H9 (cell line): Measurements from ENCODE around the gene NCOA1. TPM values are rescaled to one million over a fixed set of nuclear protein-coding genes. Genes with fewer than 3 reads are reported as not detected.

Experiments used
- DNase-seq: peaks from one replicate; pipeline ENCODE4 v3.0.0-alpha.2; 2017
- H2AFZ ChIP-seq: one replicate; pipeline ENCODE4 v1.6.1; 2013; ENCODE audit warnings: mild to moderate bottlenecking, low read length, control low read depth, moderate library complexity
- H2AK5ac ChIP-seq: 2 replicates; pipeline ENCODE4 v1.6.1; 2013; ENCODE audit warnings: low read length, control low read depth, mixed read lengths; ENCODE audit not compliant: insufficient read length
- H2BK120ac ChIP-seq: one replicate; pipeline ENCODE4 v1.6.1; 2013; ENCODE audit warnings: low read depth, mild to moderate bottlenecking, low read length, control low read depth, inconsistent platforms; ENCODE audit not compliant: poor library complexity, severe bottlenecking
- H2BK12ac ChIP-seq: 2 replicates; pipeline ENCODE4 v1.6.1; 2013; ENCODE audit warnings: low read length, control low read depth, mixed read lengths, low read depth; ENCODE audit not compliant: insufficient read length
- H2BK15ac ChIP-seq: 2 replicates; pipeline ENCODE4 v1.6.1; 2013; ENCODE audit warnings: low read depth, low read length, control low read depth
- H2BK20ac ChIP-seq: one replicate; pipeline ENCODE4 v1.6.1; 2013; ENCODE audit warnings: low read depth, mild to moderate bottlenecking, low read length, control low read depth, inconsistent platforms; ENCODE audit not compliant: poor library complexity, severe bottlenecking
- H2BK5ac ChIP-seq: 2 replicates; pipeline ENCODE4 v1.6.1; 2013; ENCODE audit warnings: low read length, control low read depth, mixed read lengths; ENCODE audit not compliant: insufficient read length
- H3K14ac ChIP-seq: 2 replicates; pipeline ENCODE4 v1.6.1; 2013; ENCODE audit warnings: low read length, control low read depth; ENCODE audit not compliant: insufficient read depth
- H3K18ac ChIP-seq: 2 replicates; pipeline ENCODE4 v1.6.1; 2013; ENCODE audit warnings: low read depth, mild to moderate bottlenecking, mixed read lengths, low read length, control low read depth; ENCODE audit not compliant: insufficient read length
- H3K23ac ChIP-seq: 2 replicates; pipeline ENCODE4 v1.6.1; 2013; ENCODE audit warnings: low read length, control low read depth, mixed read lengths, low read depth; ENCODE audit not compliant: insufficient read length
- H3K23me2 ChIP-seq: 2 replicates; pipeline ENCODE4 v1.6.1; 2013; ENCODE audit warnings: low read depth, mild to moderate bottlenecking, mixed read lengths, low read length, control low read depth; ENCODE audit not compliant: insufficient read length, poor library complexity, severe bottlenecking
- H3K27ac ChIP-seq: 2 replicates; pipeline ENCODE4 v1.5.1; 2013; ENCODE audit warnings: low read length, control low read depth, mixed read lengths, low read depth; ENCODE audit not compliant: insufficient read length
- H3K27me3 ChIP-seq: 2 replicates; pipeline ENCODE4 v1.6.1; 2013; ENCODE audit warnings: low read length, control low read depth, inconsistent platforms; ENCODE audit not compliant: insufficient read depth
- H3K4ac ChIP-seq: 2 replicates; pipeline ENCODE4 v1.6.1; 2013; ENCODE audit warnings: low read depth, mild to moderate bottlenecking, control low read depth, inconsistent platforms, low read length, moderate library complexity
- H3K4me1 ChIP-seq: 2 replicates; pipeline ENCODE4 v1.6.1; 2013; ENCODE audit warnings: low read length, control low read depth, inconsistent platforms; ENCODE audit not compliant: insufficient read depth
- H3K4me2 ChIP-seq: 2 replicates; pipeline ENCODE4 v1.6.1; 2013; ENCODE audit warnings: low read length, control low read depth, mixed read lengths; ENCODE audit not compliant: insufficient read length, insufficient read depth
- H3K56ac ChIP-seq: 2 replicates; pipeline ENCODE4 v1.6.1; 2013; ENCODE audit warnings: low read depth, mild to moderate bottlenecking, mixed read lengths, low read length, control low read depth; ENCODE audit not compliant: insufficient read length
- H3K79me1 ChIP-seq: 2 replicates; pipeline ENCODE4 v1.6.1; 2013; ENCODE audit warnings: low read depth, mild to moderate bottlenecking, moderate library complexity, low read length, control low read depth, inconsistent platforms; ENCODE audit not compliant: insufficient read depth, poor library complexity, severe bottlenecking
- H3K79me2 ChIP-seq: 2 replicates; pipeline ENCODE4 v1.6.1; 2013; ENCODE audit warnings: low read length, control low read depth, inconsistent platforms; ENCODE audit not compliant: insufficient read depth
- H3K9ac ChIP-seq: 2 replicates; pipeline ENCODE4 v1.6.1; 2013; ENCODE audit warnings: low read length, control low read depth, mixed read lengths; ENCODE audit not compliant: insufficient read length; ENCODE audit errors: extremely low read depth
- H3K9me3 ChIP-seq: one replicate; pipeline ENCODE4 v1.6.1; 2013; ENCODE audit warnings: low read depth, low read length, inconsistent platforms; ENCODE audit not compliant: control insufficient read depth
- H3T11ph ChIP-seq: one replicate; pipeline ENCODE4 v1.6.1; 2013; ENCODE audit warnings: mild to moderate bottlenecking, low read length, control low read depth, inconsistent platforms
- H4K20me1 ChIP-seq: one replicate; pipeline ENCODE4 v1.6.1; 2013; ENCODE audit not compliant: control insufficient read depth, insufficient read length, insufficient read depth
- H4K5ac ChIP-seq: 2 replicates; pipeline ENCODE4 v1.6.1; 2013; ENCODE audit warnings: low read depth, mild to moderate bottlenecking, mixed read lengths, low read length, control low read depth; ENCODE audit not compliant: insufficient read length
- H4K8ac ChIP-seq: replicated peaks from 2 replicates; pipeline ENCODE4 v1.6.1; 2013; ENCODE audit warnings: low read length, control low read depth, mixed read lengths, low read depth; ENCODE audit not compliant: insufficient read length
- H4K91ac ChIP-seq: 2 replicates; pipeline ENCODE4 v1.6.1; 2013; ENCODE audit warnings: low read depth, mild to moderate bottlenecking, moderate library complexity, mixed read lengths, low read length, control low read depth; ENCODE audit not compliant: insufficient read length
- H3K27ac Mint-ChIP-seq, 3 experiments: 2 replicates in 2 of 3; 3 replicates in 1 of 3; pipeline ENCODE4 v1.8.0; 2020 to 2021; ENCODE audit warnings: mixed read lengths in 3 of 3, mild to moderate bottlenecking in 1 of 3, moderate library complexity in 1 of 3
- H3K27me3 Mint-ChIP-seq: 2 replicates; pipeline ENCODE4 v1.8.0; 2021; ENCODE audit warnings: low read depth, mild to moderate bottlenecking, moderate library complexity, mixed read lengths
- H3K36me3 Mint-ChIP-seq, 3 experiments: 2 replicates in 2 of 3; 3 replicates in 1 of 3; pipeline ENCODE4 v1.8.0; 2020 to 2021; ENCODE audit warnings: low read depth in 3 of 3, mixed read lengths in 3 of 3; ENCODE audit not compliant: insufficient read depth in 1 of 3
- H3K4me1 Mint-ChIP-seq, 2 experiments: 2 replicates each; pipeline ENCODE4 v1.8.0; 2020; ENCODE audit warnings: mixed read lengths in 2 of 2
- H3K4me3 Mint-ChIP-seq, 2 experiments: 2 replicates in 1 of 2; 3 replicates in 1 of 2; pipeline ENCODE4 v1.8.0; 2020 to 2021; ENCODE audit warnings: mild to moderate bottlenecking in 2 of 2, mixed read lengths in 2 of 2, moderate library complexity in 1 of 2
- H3K9me3 Mint-ChIP-seq, 2 experiments: 2 replicates in 1 of 2; 3 replicates in 1 of 2; pipeline ENCODE4 v1.8.0; 2020; ENCODE audit warnings: mild to moderate bottlenecking in 2 of 2, mixed read lengths in 2 of 2, moderate library complexity in 1 of 2
- WGBS: extraction: QIAGEN DNeasy Blood & Tissue Kit; methylation state at CpG from one replicate; pipeline ENCODE4 v1.1.7; 2013; ENCODE audit warnings: missing lambda C conversion rate, low lambda C conversion rate, mixed read lengths; ENCODE audit not compliant: insufficient read length; ENCODE audit errors: extremely low coverage; 5-methylcytosine and 5-hydroxymethylcytosine counted together
- total RNA-seq: library from RNA; stranded (reverse); gene quantifications from 2 replicates; pipeline ENCODE4 v1.2.1, GENCODE V29; 2021
- TF ChIP-seq, protein P1 (sequence below): fragments of 200-600 bp; sonication (generic); conservative IDR thresholded peaks from 3 replicates; pipeline ENCODE4 v1.8.0; 2021; ENCODE audit warnings: antibody characterized with exemption, mild to moderate bottlenecking

NCOA1 gene
- total RNA-seq, 1 experiment from 2014 or later, result 14.8 TPM

DNA sequence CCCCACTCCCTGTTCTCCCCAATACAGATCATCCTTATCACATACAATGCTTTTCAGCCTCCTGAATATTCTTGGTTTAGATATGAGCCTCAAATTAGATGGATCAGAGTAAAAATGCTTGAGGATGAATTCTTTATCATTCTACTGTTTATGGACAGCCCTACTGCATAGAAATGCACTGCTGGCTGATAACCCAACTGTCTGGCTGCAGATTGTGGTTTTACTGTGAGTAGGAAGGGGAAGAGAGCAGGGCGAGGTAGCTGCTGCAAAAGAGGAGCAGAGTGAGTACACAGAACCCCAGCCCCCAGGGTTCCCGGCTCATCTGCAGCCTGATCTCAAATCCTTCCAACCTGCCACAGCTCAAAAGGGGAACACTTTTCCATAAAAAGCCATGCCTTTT is 29.4 kb upstream of the NCOA1 start:
- H2BK120ac ChIP-seq, result no peak overlapping the region
- H3K18ac ChIP-seq, result no peak overlapping the region
- DNase-seq, result no peak
- no peak overlapping the region for H3K23ac ChIP-seq
- TF ChIP-seq, protein P1, sequence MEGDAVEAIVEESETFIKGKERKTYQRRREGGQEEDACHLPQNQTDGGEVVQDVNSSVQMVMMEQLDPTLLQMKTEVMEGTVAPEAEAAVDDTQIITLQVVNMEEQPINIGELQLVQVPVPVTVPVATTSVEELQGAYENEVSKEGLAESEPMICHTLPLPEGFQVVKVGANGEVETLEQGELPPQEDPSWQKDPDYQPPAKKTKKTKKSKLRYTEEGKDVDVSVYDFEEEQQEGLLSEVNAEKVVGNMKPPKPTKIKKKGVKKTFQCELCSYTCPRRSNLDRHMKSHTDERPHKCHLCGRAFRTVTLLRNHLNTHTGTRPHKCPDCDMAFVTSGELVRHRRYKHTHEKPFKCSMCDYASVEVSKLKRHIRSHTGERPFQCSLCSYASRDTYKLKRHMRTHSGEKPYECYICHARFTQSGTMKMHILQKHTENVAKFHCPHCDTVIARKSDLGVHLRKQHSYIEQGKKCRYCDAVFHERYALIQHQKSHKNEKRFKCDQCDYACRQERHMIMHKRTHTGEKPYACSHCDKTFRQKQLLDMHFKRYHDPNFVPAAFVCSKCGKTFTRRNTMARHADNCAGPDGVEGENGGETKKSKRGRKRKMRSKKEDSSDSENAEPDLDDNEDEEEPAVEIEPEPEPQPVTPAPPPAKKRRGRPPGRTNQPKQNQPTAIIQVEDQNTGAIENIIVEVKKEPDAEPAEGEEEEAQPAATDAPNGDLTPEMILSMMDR, result no peak
- no peak overlapping the region for H3K4me3 Mint-ChIP-seq
- H3K27ac ChIP-seq, result no peak overlapping the region
- no CpG with 5 or more reads among the region's 2 CpGs for WGBS
- H3K9me3 Mint-ChIP-seq, result no peaks in the 10 kb centered on the region
- H3K4me2 ChIP-seq, result no peak overlapping the region
- H3K79me1 ChIP-seq, result no peaks in the 10 kb centered on the region
- H2BK12ac ChIP-seq, result no peak overlapping the region
- H3K4ac ChIP-seq, result no peak overlapping the region
- H2BK15ac ChIP-seq, result no peak overlapping the region
- no peaks in the 10 kb centered on the region for H3K23me2 ChIP-seq
- H2BK5ac ChIP-seq, result no peak overlapping the region
- no peak overlapping the region for H2AK5ac ChIP-seq
- no peaks in the 10 kb centered on the region for H3K9me3 ChIP-seq
- peaks cover 22 to 25% of the 10 kb centered on the region in 2 experiments for H3K4me1 Mint-ChIP-seq
- H3K9ac ChIP-seq, result no peak overlapping the region
- no peak overlapping the region for H3K14ac ChIP-seq
- no peak overlapping the region for H2BK20ac ChIP-seq
- no peaks in the 10 kb centered on the region; the same call in 1 of the 2 replicates for H3K4me1 ChIP-seq
- no peak overlapping the region for H2AFZ ChIP-seq
- no peaks in the 10 kb centered on the region for H4K20me1 ChIP-seq
- H3T11ph ChIP-seq, result no peak overlapping the region
- no peak overlapping the region for H4K5ac ChIP-seq
- no peak overlapping the region for H4K91ac ChIP-seq
- no peaks in the 10 kb centered on the region for H3K27me3 ChIP-seq
- H3K36me3 Mint-ChIP-seq, result no peaks in the 10 kb centered on the region
- H3K27me3 Mint-ChIP-seq, result peaks cover 27% of the 10 kb centered on the region
- no peak overlapping the region for H3K27ac Mint-ChIP-seq
- no peak overlapping the region for H4K8ac ChIP-seq
- H3K79me2 ChIP-seq, result no peaks in the 10 kb centered on the region
- no peak overlapping the region for H3K56ac ChIP-seq
